ENCODE results near the gene TBC1D4. TPM values are rescaled to one million over a fixed set of nuclear protein-coding genes. Genes with fewer than 3 reads are reported as not detected.
A peak's percentile ranks its signal among the peaks of the same experiment; 100 is the strongest.

TBC1D4 gene
- total and polyA plus RNA-seq, 2 donors: 18.8 to 22.8 TPM

DNA sequence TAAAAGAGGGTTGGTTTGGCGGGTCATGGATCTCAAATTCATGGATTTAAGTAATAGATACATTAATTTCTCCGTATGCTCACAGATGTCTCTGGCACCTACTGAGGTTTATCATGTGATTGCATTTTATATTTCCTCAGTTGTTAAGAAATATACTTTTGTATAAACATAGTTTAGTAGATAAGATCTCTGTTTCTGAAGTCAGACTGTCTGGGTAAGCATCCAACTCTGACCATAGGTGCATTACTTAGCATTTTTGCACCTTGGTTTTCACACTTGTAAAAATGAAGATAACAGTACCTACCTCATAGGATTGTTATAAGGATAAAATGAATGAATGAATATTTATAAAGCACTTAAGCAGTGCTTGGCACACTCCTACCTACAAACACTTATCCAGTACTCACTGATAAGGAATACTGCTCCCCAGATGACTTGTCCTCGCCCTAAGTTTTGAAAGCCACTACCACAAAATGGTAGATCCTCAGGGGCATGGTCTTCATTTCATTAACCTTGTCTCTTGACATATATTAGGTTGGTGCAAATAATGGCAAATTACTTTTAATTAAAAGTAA, 29.2 kb upstream of the TBC1D4 start:
- no peaks in the 10 kb centered on the region for H3K4me1 ChIP-seq (ENCODE audit: control insufficient read depth in 2 of 2, insufficient read depth in 2 of 2, low read length in 2 of 2)
- H3K36me3 ChIP-seq (ENCODE audit: control insufficient read depth in 2 of 2, insufficient read depth in 2 of 2, low read length in 1 of 2): no peaks in the 10 kb centered on the region
- no peak overlapping the region for H3K27ac ChIP-seq (ENCODE audit: low read depth in 1 of 2, low read length in 1 of 2)
- WGBS: 98% methylated on average over 3 of the region's 3 CpGs
- no peaks in the 10 kb centered on the region for H3K27me3 ChIP-seq (ENCODE audit: control insufficient read depth in 2 of 2, insufficient read depth in 1 of 2, low read length in 1 of 2)
- H3K9me3 ChIP-seq (ENCODE audit: control insufficient read depth in 2 of 2, insufficient read depth in 1 of 2, low read length in 1 of 2): peaks cover 0 to 3% of the 10 kb centered on the region in 2 donors
- H3K4me3 ChIP-seq (ENCODE audit: low read length in 2 of 2): no peak overlapping the region
- DNase-seq (ENCODE audit: low read depth in 6 of 9, low spot score in 9 of 9): no peak

DNA sequence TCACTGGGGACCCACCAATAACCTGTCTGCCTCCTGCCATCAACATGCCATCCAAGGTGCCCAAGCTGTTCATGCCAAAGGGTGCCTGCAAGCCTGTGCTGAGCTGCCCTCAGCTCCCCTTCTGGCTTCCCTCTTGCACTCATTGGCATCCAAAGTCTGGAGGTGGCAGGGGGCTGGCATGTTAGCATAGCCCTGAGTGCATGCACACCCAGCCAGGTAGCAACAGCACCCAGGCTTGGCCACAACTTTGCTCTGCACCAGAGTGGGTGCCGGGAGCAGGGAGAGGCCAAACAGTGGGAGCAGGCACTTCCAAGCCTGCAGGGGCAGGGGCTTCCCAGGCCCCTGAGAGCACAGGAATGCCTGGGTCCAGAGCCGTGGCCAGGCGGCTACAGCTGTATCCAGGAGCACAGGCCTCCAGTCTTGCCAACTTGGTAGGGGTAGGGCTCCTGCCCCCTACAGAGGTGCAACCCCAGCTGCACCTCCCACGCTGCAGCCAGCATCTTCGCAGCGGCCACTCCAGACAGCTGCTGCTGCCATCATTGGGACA, 26.1 kb upstream of the TBC1D4 start:
- peaks cover 0 to 3% of the 10 kb centered on the region in 2 donors for H3K9me3 ChIP-seq (ENCODE audit: control insufficient read depth in 2 of 2, insufficient read depth in 1 of 2, low read length in 1 of 2)
- no peaks in the 10 kb centered on the region for H3K4me1 ChIP-seq (ENCODE audit: control insufficient read depth in 2 of 2, insufficient read depth in 2 of 2, low read length in 2 of 2)
- no peaks in the 10 kb centered on the region for H3K36me3 ChIP-seq (ENCODE audit: control insufficient read depth in 2 of 2, insufficient read depth in 2 of 2, low read length in 1 of 2)
- no peaks in the 10 kb centered on the region for H3K27me3 ChIP-seq (ENCODE audit: control insufficient read depth in 2 of 2, insufficient read depth in 1 of 2, low read length in 1 of 2)
- no peak overlapping the region for H3K4me3 ChIP-seq (ENCODE audit: low read length in 2 of 2)
- 96% methylated on average over 6 of the region's 6 CpGs for WGBS
- H3K27ac ChIP-seq (ENCODE audit: low read depth in 1 of 2, low read length in 1 of 2): no peak overlapping the region
- DNase-seq (ENCODE audit: low read depth in 6 of 9, low spot score in 9 of 9): no peak

DNA sequence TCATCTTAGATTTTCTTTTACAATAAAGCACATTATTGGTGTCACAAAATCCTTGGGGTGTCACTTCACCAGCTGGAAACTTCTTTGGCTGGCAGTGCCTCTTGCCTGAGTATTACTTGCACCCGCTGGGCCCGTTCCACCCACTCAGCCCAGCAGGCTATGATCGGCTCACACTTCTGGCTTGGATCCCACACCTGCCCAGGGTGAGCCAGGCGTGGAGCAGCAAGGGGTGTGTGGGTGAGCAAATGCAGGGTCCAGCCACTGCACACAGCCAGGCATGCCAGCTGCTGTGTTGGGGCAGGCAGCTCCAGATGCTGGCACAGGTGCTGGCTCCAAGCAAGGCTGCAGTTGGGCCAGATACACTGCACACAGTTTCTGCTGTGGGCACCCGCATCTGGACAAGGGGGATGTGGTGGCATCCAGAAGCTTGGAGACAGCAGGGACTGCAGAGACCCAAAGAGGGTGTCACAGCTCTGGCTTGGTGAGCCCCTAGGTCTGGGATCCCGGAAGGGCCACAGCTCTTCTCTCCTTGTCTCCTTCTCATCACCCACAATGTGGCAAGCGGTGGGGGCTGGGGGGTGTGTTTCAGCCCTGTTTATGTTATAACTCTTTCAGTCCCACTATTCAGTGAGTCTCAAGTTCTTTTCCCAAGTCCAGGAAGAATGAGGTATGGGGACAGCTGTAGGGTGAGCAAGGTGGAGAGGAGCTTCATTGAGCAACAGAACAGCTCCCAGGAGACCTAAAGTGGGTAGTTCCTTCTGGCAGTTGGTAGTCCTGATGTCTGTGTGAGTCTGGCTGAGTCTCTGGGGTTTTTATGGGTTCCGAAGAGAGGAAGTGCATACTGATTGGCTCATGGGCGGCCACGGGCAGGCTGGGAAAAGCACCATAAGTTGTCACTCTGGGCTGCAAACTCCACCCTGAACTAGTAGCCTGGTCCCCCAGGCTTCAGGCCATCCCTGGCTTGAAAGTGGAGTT, 25.3 kb upstream of the TBC1D4 start:
- no peaks in the 10 kb centered on the region for H3K4me1 ChIP-seq (ENCODE audit: control insufficient read depth in 2 of 2, insufficient read depth in 2 of 2, low read length in 2 of 2)
- H3K27ac ChIP-seq (ENCODE audit: low read depth in 1 of 2, low read length in 1 of 2): no peak overlapping the region
- 96% methylated on average over 10 of the region's 10 CpGs for WGBS
- DNase-seq (ENCODE audit: low read depth in 6 of 9, low spot score in 9 of 9): no peak
- H3K27me3 ChIP-seq (ENCODE audit: control insufficient read depth in 2 of 2, insufficient read depth in 1 of 2, low read length in 1 of 2): no peaks in the 10 kb centered on the region
- no peaks in the 10 kb centered on the region for H3K36me3 ChIP-seq (ENCODE audit: control insufficient read depth in 2 of 2, insufficient read depth in 2 of 2, low read length in 1 of 2)
- H3K4me3 ChIP-seq (ENCODE audit: low read length in 2 of 2): no peak overlapping the region
- peaks cover 0 to 3% of the 10 kb centered on the region in 2 donors for H3K9me3 ChIP-seq (ENCODE audit: control insufficient read depth in 2 of 2, insufficient read depth in 1 of 2, low read length in 1 of 2)

DNA sequence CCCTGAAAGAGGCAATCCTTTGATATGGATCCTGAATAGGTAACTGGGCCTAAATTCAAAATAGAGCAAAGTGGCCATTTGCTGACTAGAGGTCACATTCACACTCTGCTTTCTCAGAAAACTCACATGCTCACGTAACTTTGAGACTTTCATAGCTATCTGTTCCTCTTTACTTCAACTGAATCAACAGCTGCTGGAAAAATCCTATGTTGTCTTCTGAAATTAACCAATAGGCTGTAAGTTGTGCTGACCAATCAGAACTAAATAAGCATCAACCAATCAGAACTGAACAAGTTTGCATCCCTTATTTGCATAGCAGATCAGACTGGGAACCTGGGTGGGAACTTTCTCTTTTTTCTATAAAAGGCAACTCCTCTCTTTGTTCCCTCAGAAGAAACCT, 24.0 kb upstream of the TBC1D4 start:
- Histone ChIP-seq H3K4me3 (ENCODE audit: low read length in 2 of 2) (no peak overlapping the region), H3K27me3 (ENCODE audit: control insufficient read depth in 2 of 2, insufficient read depth in 1 of 2, low read length in 1 of 2) (no peaks in the 10 kb centered on the region), H3K9me3 (ENCODE audit: control insufficient read depth in 2 of 2, insufficient read depth in 1 of 2, low read length in 1 of 2) (peaks cover 0 to 3% of the 10 kb centered on the region in 2 donors), H3K4me1 (ENCODE audit: control insufficient read depth in 2 of 2, insufficient read depth in 2 of 2, low read length in 2 of 2) (no peaks in the 10 kb centered on the region), H3K27ac (ENCODE audit: low read depth in 1 of 2, low read length in 1 of 2) (no peak overlapping the region), H3K36me3 (ENCODE audit: control insufficient read depth in 2 of 2, insufficient read depth in 2 of 2, low read length in 1 of 2) (no peaks in the 10 kb centered on the region)
- DNase-seq (ENCODE audit: low read depth in 6 of 9, low spot score in 9 of 9): no peak
- WGBS: 92% methylated on average over 1 of the region's 1 CpG

DNA sequence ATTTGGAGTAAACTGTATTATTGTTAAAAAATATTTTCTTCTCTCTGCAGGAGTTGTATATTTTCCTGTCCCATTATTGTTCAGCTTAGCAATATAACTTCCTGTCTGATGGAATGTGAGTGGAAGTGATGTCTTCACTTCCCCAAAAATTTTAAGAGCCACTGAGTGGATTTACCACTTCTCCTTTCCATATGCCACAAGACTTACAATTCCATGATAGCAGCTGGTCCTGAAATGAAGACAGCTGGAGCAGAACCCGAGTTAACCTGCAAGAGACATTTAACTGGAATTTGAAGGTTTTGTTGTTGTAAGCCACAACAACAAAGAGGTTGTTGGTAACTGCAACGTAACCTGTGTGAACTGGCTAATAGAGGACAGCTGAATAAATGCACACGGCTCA, 23.4 kb upstream of the TBC1D4 start:
- no peaks in the 10 kb centered on the region for H3K36me3 ChIP-seq (ENCODE audit: control insufficient read depth in 2 of 2, insufficient read depth in 2 of 2, low read length in 1 of 2)
- WGBS: 68% methylated on average over 3 of the region's 3 CpGs
- no peaks in the 10 kb centered on the region for H3K4me1 ChIP-seq (ENCODE audit: control insufficient read depth in 2 of 2, insufficient read depth in 2 of 2, low read length in 2 of 2)
- peaks cover 0 to 3% of the 10 kb centered on the region in 2 donors for H3K9me3 ChIP-seq (ENCODE audit: control insufficient read depth in 2 of 2, insufficient read depth in 1 of 2, low read length in 1 of 2)
- H3K4me3 ChIP-seq (ENCODE audit: low read length in 2 of 2): no peak overlapping the region
- peak in 1 of 9 donors; percentile 12 for DNase-seq (ENCODE audit: low read depth in 6 of 9, low spot score in 9 of 9)
- H3K27me3 ChIP-seq (ENCODE audit: control insufficient read depth in 2 of 2, insufficient read depth in 1 of 2, low read length in 1 of 2): no peaks in the 10 kb centered on the region
- H3K27ac ChIP-seq (ENCODE audit: low read depth in 1 of 2, low read length in 1 of 2): no peak overlapping the region

DNA sequence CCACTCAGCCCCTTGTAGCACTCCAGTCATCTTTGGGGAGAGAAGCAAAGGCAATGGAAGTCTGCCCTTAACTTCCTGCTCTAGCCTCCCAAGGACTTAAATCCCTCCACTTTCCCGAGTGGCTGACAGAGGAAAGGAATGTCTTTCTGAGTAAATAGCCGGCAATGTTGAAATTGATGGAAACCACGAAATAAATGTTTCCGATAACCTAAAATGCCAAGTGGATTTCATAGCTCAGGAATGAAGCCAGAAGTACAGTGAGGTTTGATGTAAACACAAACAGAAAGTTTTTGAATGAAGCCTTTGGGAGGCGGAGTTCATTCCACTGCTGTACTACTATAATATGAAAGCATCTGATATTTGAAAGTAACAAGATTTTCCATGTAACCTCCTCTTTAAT, 14.0 kb upstream of the TBC1D4 start:
- H3K4me3 ChIP-seq (ENCODE audit: low read length in 2 of 2): no peak overlapping the region
- H3K9me3 ChIP-seq (ENCODE audit: control insufficient read depth in 2 of 2, insufficient read depth in 1 of 2, low read length in 1 of 2): no peaks in the 10 kb centered on the region
- no peak for DNase-seq (ENCODE audit: low read depth in 6 of 9, low spot score in 9 of 9)
- H3K4me1 ChIP-seq (ENCODE audit: control insufficient read depth in 2 of 2, insufficient read depth in 2 of 2, low read length in 2 of 2): no peaks in the 10 kb centered on the region
- H3K36me3 ChIP-seq (ENCODE audit: control insufficient read depth in 2 of 2, insufficient read depth in 2 of 2, low read length in 1 of 2): no peaks in the 10 kb centered on the region
- 98% methylated on average over 5 of the region's 5 CpGs for WGBS
- H3K27ac ChIP-seq (ENCODE audit: low read depth in 1 of 2, low read length in 1 of 2): no peak overlapping the region
- H3K27me3 ChIP-seq (ENCODE audit: control insufficient read depth in 2 of 2, insufficient read depth in 1 of 2, low read length in 1 of 2): no peaks in the 10 kb centered on the region

DNA sequence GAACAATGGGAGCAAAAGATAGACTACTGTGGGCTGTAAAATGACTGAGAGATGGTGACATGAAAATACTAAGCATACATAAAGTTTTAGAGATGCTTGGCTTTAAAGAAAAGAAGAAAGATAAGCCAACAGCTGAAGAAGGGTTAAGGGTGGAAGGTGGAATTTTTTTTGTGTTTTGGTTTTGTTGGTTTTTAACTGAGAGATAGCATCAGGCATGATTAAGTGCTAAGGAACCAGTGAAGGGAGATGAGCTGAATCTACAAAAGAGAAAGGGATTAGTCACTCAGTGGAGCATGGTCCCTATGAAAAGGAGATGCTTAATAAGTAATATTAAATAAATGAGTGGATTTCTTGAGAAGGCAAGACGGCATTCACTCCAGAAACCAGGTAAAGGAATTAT, 12.5 kb upstream of the TBC1D4 start:
- no peak overlapping the region for H3K27ac ChIP-seq (ENCODE audit: low read depth in 1 of 2, low read length in 1 of 2)
- no peak overlapping the region for H3K4me3 ChIP-seq (ENCODE audit: low read length in 2 of 2)
- no peaks in the 10 kb centered on the region for H3K4me1 ChIP-seq (ENCODE audit: control insufficient read depth in 2 of 2, insufficient read depth in 2 of 2, low read length in 2 of 2)
- no peaks in the 10 kb centered on the region for H3K36me3 ChIP-seq (ENCODE audit: control insufficient read depth in 2 of 2, insufficient read depth in 2 of 2, low read length in 1 of 2)
- 91% methylated on average over 1 of the region's 1 CpG for WGBS
- DNase-seq (ENCODE audit: low read depth in 6 of 9, low spot score in 9 of 9): no peak
- no peaks in the 10 kb centered on the region for H3K27me3 ChIP-seq (ENCODE audit: control insufficient read depth in 2 of 2, insufficient read depth in 1 of 2, low read length in 1 of 2)
- H3K9me3 ChIP-seq (ENCODE audit: control insufficient read depth in 2 of 2, insufficient read depth in 1 of 2, low read length in 1 of 2): no peaks in the 10 kb centered on the region

DNA sequence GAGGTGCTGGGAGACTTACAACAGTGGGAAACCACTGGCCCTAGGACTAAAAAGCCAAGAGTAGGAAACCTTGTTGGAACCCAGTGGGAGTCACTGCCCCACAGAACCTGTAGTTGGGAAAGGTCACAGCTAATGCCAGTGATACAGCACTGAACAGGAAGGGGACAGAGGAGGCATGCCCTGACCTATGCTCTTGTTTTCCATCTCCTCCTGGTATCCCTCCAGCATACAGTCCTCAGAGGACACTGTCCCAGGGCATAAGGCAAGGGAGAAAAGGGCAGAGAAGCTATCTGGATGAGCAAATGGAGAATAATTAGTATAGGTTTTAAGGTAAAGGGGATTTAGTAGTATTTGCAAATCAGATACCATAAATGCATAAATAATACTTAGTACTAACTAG, 11.2 kb upstream of the TBC1D4 start:
- DNase-seq (ENCODE audit: low read depth in 6 of 9, low spot score in 9 of 9): no peak
- Histone ChIP-seq H3K27ac (ENCODE audit: low read depth in 1 of 2, low read length in 1 of 2) (no peak overlapping the region), H3K36me3 (ENCODE audit: control insufficient read depth in 2 of 2, insufficient read depth in 2 of 2, low read length in 1 of 2) (no peaks in the 10 kb centered on the region), H3K27me3 (ENCODE audit: control insufficient read depth in 2 of 2, insufficient read depth in 1 of 2, low read length in 1 of 2) (no peaks in the 10 kb centered on the region), H3K4me1 (ENCODE audit: control insufficient read depth in 2 of 2, insufficient read depth in 2 of 2, low read length in 2 of 2) (no peaks in the 10 kb centered on the region), H3K9me3 (ENCODE audit: control insufficient read depth in 2 of 2, insufficient read depth in 1 of 2, low read length in 1 of 2) (no peaks in the 10 kb centered on the region), H3K4me3 (ENCODE audit: low read length in 2 of 2) (no peak overlapping the region)

DNA sequence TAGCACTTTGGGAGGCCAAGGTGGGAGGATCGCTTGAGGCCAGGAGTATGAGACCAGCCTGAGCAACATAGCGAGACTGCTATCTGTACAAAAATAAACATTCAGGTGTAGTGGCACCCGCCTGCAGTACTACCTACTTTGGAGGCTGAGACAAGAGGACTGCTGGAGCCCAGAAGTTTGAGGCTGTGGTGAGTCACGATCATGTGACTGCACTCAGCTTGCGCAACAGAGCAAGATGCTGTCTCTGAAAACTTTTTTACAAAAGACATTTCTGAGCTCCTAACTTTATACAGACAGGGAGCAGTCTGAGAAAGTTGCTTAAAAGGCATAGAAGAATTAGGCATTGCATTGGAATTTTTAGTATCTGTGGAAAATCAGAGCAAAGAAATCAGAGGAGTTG, 10.4 kb upstream of the TBC1D4 start:
- Histone ChIP-seq H3K27me3 (ENCODE audit: control insufficient read depth in 2 of 2, insufficient read depth in 1 of 2, low read length in 1 of 2) (no peaks in the 10 kb centered on the region), H3K9me3 (ENCODE audit: control insufficient read depth in 2 of 2, insufficient read depth in 1 of 2, low read length in 1 of 2) (no peaks in the 10 kb centered on the region), H3K4me1 (ENCODE audit: control insufficient read depth in 2 of 2, insufficient read depth in 2 of 2, low read length in 2 of 2) (no peaks in the 10 kb centered on the region), H3K4me3 (ENCODE audit: low read length in 2 of 2) (no peak overlapping the region), H3K36me3 (ENCODE audit: control insufficient read depth in 2 of 2, insufficient read depth in 2 of 2, low read length in 1 of 2) (no peaks in the 10 kb centered on the region), H3K27ac (ENCODE audit: low read depth in 1 of 2, low read length in 1 of 2) (no peak overlapping the region)
- no peak for DNase-seq (ENCODE audit: low read depth in 6 of 9, low spot score in 9 of 9)
- 99% methylated on average over 5 of the region's 5 CpGs for WGBS

All from thymus (tissue), 11 donors.